ENCODE results near the gene DGKH.

DNA sequence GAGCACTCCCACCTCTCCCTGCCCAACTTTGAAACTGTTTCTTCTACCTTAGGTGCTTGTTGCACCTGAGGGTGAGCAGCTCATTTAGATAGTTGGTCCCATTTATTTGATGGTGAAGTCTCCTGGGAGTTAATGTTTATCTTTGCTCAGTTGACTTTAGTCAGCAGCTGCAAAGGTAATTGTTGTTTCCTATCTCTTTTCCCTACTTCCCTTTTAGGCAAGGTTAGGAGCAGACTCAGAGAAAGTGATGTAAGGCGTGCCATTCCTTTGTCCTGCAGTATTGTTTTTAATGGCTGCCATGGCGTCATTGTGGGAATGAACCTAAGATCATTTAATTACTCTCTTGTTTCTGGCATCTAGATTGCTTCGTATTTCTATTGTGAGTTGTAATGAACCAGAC lies 235.1 kb downstream of the DGKH start:
- TF ChIP-seq, protein P1, sequence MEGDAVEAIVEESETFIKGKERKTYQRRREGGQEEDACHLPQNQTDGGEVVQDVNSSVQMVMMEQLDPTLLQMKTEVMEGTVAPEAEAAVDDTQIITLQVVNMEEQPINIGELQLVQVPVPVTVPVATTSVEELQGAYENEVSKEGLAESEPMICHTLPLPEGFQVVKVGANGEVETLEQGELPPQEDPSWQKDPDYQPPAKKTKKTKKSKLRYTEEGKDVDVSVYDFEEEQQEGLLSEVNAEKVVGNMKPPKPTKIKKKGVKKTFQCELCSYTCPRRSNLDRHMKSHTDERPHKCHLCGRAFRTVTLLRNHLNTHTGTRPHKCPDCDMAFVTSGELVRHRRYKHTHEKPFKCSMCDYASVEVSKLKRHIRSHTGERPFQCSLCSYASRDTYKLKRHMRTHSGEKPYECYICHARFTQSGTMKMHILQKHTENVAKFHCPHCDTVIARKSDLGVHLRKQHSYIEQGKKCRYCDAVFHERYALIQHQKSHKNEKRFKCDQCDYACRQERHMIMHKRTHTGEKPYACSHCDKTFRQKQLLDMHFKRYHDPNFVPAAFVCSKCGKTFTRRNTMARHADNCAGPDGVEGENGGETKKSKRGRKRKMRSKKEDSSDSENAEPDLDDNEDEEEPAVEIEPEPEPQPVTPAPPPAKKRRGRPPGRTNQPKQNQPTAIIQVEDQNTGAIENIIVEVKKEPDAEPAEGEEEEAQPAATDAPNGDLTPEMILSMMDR (IDR thresholded peaks at IDR 0.05; ENCODE audit: low read length) = no peak
- no peak for TF ChIP-seq EZH2 (optimal IDR thresholded peaks at IDR 0.05; ENCODE audit: low read depth, low read length)
